Amniotic epithelial cell (primary cell): ENCODE measurements around the gene LEMD2.

ENCODE experiments used
- DNase-seq: peaks from one replicate; pipeline ENCODE4 v3.0.0-alpha.2; 2010; ENCODE audit warnings: low read depth

The LEMD2 gene

DNA sequence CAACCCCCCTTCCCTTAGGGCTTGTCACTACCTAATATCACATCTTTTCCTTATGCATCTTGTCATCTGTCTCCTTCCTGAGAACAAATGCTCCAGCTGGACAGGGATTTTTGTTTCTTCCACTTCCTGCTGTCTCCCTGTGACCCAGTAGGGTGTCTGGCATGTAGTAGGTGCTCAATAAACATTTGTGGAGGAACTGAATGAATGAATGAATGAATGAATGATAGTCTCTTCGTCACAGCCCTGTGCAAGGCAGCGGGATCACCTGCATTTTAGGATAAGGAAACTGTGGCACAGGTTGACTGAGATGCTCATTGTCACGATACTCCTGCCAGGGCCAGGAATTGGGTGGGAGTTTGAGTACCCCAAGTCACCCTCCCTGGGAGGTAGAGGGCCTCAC lies 14.2 kb downstream of the LEMD2 start:
- DNase-seq, result no peak

DNA sequence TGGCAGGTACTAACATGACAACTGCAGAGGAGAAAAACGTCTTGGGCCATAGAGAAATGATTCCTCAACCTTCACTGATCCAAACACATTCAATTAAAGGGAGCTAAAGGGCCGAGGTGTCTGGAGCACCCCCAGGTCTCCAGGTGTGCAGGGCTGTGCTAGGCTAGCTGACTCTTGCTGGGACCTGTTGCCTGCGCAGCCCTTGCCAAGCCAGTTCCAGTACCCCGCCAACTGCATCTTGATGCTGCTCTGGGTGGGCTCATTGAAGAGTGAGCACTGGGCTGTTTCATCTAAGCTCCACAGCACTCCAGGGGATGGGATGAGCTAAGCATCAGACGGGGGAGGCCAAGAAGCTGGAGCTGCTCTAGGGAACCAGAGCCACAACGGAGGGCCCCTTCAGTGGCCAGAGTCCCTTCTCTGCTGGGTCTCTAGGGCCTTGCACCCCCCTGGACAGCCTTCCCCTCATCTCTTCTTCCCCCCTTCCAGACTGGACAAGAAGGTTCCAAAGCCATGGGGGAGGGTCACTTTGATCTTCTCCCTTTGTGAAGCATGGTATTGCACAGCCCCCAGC lies 15.9 kb downstream of the LEMD2 start:
- no peak for DNase-seq

DNA sequence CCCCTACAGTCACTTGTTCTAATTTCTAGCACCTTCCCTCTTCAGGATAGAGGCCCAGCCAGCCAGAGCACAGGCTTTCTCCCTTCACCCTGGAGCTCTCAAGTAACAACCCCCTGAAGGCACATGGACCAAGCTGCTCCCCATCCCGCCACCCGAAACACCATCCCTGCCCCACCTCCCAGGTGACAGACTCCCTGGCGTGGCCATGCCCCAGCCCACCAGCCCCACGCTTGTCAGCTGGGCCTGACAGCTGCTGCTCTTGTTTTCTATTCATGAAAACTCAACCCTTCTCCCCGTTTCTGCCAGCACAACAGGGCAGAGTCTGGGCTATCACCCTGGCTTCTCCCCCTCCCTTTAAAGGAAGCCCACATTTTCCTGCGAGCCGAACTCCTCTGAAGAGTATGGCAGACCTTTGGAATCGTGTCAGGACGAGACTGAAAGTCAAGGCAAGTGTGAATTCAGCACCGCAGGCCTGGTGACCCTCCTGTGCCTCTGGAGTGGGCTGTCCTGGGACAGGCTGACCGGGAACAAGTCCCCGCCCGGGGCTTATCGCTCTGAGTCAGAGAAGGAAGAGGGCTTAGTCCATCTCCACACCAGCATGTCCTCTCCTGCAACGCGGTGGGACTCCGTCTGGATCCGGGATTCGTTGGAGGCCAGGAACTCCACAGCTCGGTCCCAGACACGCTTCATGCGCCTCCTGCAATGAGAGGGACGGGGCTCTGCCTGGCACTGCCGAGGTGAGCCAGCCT lies 16.7 kb downstream of the LEMD2 start:
- DNase-seq, result peak; percentile 49

DNA sequence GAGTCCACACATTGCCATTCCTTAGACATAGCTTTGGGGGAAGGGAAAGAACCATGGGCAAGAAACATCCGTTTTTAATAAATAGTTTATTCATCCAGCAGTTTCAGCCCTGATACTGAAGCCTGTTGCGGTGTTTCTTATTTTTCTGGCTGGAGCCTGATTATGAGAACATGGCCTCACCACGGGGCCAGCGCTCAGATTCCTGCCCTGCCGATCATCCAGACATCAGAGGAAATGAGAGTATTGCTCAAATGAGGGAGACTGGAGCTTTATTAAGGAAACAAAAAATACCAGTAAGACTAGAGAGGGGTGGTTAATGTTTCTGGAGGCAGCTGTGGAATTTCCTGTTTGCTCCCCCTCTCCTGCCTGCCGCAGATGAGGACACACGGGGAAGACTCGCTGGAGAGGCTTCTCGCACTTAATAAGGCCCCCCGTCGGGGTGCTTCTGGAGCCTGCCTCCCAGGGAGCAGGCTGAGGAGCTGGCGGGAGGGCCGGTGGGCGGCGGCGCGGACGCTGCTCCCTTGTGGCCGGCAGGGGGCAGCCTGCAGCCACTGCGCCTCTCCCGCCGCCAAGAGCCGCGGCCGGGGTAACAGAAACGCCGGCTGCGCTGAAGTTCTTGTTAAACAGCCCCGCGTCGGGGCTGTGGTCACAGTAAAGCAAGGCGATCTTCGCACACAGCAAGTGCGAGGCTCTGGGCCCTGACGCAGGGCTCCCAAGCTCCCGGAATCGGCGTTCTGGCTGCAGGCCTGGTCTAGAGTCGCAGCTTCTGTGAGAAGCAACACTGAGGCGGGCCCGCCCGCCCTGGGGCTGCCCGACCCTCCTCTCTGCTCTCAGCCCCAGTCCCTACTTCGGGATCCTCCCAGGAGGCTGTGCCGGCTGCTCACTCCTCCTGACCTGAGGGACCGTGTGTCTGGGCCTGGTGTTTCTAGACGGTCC lies 17.5 kb downstream of the LEMD2 start:
- peak; percentile 95 for DNase-seq

DNA sequence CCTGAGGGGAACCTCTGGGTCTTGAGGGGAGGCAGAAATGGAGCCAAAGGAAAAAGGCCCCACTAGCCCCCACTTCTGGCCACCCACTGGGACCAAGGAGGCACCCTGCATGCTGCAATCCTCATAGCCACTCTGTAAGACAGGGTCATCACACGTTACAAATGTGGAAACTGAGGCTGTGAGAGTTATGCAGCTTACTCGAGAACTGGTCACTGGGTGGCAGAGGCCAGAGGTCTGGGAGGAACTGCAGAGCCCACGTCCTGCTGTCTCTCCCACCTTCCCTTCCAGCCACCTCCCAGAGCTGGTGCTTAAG lies 18.1 kb downstream of the LEMD2 start:
- no peak for DNase-seq

DNA sequence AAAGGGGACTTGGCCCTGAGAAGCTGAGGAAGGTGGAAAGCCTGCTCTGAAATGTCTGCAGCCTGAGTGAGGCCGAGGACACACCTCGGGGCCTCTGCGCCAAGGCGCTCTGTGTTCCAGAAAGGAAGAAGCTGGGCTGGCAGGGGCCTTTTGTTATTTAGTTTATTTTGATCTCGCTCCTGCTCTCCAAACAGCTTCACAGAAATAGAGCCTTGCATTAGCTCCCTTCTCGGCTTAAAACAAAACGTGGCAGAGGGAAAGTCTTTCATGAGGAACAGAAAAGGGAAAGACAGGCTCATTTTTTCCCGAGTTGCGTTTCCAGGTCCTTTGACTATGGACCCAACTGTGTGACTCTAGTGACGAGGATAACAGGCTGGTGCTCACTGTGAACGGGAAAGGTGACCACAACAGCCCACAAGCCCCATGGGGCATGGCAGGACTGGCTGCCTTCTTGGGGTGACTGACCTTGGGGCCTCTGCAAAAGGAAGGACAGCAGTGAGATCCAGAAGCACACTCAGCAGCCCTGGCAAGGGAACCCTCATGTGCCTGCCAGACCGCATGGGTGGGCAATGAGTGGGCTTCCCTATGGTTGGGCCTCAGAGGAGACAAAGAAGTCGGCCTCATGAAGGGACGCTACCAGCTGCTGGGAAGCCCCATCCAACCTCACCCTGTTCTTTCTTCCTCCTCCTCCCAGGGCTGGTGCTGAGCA lies 18.7 kb downstream of the LEMD2 start:
- DNase-seq, result no peak

DNA sequence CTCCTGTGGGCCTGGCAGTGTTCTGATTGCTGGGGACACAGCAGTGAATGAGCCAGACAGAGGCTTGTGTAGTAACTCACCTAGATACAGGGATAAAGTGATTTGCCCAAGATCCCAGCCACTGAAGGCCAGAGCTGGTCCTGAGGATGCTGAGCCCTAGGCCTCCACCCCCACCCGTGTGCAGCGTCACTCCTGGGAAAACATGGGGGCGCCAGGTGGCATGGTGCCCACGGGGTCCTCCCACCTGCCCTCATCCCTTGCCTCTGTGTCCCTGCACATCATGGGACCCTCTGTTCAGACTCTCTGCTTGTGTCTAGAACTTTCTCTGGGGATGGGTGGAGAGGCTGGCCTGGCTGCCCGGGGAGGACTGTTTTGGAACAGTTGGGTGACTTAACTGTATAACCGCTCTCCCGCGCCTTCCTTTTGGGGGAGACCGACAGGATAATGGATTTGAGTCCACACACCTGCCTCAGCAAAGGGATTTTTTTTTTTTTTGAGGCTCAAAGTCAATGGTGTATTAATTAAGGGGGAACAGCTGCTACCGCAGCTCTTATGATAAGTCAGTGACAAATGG lies 19.6 kb downstream of the LEMD2 start:
- no peak for DNase-seq

DNA sequence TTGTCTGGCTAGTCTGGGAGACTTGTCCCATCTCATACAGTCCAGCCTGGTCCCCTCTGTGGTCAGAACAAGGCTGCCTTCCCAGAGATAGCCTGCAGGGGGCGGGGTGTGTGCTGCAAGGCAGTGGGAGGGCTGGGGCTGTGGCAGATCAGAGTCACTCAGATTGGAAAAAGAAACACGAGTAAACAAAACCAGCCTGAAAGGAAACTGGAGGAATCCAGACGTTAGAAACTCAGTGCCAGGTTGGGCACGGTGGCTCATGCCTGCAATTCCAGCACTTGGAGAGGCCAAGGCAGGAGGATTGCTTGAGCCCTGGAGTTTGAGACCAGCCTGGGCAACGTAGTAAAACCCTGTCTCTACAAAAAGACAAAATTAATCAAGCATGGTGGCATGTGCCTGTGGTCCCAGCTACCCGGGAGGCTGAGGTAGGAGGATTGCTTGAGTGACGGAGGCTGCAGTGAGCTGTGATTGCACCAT lies 20.2 kb downstream of the LEMD2 start:
- peak; percentile 76 for DNase-seq

DNA sequence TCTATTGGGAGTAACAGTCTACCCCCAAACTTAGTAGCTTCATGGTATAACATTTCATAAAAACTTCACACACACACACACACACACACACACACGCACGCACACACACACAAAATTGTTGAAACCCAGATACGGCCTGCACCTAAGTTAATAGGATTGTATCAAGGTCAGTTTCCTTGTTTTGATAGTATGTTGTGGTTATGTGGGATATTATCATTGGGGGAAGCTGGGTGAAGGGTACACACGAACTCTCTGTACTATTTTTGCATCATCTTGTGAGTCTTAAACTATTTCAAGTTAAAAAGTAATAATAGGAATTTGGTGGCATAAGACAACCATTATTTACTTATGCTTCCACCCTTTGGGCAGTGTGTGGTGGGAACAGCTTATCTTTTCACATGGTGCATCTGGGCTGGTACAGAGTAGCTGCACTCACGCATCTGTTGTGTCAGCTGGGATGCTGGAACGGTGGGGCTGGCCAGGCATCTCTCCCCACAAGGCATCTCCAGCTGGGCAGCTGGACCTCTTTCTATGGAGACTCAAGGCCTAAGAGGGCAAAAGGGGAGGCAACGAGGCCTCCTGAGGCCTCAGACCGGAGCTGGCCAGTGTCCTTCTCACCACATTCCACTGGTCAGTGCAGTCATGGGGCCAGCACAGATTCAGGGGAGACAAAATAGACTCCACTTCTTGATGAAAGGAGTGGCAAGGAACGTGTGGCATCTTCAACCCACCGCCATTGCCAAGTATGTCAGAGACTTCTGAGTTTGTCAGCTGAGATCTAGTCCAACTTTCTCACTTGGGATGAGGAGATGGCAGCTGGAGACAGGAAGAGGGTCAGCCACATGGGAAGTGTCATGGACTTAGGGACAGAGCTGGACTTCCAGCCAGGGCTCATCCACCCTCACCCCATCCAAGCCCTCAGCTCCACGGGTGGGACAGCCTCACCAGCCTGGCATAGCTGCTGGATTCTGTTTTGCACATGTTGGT lies 21.7 kb downstream of the LEMD2 start:
- no peak for DNase-seq

DNA sequence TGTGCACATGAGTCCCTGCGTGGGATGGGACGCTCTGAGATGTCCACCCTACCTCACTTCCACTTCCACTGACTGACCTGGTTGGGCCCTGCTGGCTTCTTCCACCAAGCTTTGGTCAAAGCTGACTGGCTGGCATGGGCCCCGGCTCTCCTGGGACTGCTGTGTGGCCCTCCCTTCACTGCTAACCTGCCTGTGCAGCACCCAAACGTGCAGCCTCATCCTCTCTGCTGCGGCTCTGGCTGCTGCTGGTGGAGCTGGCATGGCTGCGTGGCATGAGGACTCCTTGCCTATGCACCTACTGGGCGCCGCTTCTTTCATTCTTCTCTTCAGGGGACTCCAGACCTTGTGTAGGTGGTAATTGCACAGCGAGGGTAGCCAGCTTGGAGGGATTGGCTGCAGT lies 23.6 kb downstream of the LEMD2 start:
- DNase-seq, result no peak

DNA sequence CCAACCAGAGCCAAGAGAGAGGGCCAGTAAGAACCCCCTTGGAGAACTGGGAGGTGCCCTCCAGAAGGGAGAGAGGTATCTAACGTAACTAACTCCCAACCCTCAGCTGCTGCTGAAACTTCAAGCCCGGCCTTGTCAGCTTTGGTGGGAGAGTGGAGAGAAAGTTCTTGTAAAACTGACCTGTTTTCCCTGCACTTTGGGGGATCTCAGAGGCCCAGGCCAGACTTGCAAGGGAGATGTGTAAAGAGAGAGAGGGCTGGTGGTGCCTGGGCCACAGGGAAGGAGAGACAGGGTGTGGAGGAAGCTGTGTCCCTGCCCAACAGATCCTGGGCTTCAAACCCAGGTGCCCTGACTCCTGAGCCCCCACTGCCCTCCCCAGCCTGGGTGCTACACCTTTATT lies 24.9 kb downstream of the LEMD2 start:
- DNase-seq, result no peak

DNA sequence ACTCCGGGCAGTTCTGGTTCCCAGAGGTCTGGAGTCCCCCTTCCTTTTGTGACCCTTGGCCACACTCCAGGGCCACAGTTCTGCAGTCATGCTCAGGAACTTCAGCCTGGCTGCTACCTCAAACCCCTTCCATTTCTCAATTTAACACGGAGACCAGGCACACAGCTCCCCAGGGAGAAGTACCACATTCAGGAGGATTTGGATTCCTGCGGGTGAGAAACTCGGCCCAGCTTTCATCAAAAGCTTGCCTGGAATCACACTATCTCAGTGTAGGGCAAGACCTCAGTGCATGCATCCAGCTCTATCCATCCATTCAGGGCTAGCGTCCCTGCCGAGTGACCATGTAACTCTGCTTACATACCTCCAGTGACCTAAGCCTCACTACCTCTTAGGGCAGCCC lies 25.4 kb downstream of the LEMD2 start:
- no peak for DNase-seq

DNA sequence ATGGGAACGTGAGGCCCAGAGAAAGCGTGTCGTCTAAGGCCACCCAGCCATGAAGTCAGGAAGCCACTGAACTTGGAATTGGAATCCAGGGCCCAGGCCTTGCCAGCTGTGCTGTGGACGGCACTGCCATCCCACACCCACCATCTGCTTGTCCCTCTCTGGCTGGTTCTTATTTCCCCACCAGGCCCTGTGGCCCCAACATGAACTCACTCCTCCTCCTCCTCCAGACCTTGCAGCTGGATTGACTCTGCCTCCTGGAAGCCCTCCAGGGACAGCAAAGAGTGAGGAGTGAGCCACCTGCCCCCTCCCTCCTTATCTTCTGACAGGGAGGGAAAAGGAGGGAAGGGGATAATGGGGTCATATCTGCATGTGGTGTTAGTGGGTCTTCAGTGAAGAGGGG lies 26.2 kb downstream of the LEMD2 start:
- DNase-seq, result no peak

DNA sequence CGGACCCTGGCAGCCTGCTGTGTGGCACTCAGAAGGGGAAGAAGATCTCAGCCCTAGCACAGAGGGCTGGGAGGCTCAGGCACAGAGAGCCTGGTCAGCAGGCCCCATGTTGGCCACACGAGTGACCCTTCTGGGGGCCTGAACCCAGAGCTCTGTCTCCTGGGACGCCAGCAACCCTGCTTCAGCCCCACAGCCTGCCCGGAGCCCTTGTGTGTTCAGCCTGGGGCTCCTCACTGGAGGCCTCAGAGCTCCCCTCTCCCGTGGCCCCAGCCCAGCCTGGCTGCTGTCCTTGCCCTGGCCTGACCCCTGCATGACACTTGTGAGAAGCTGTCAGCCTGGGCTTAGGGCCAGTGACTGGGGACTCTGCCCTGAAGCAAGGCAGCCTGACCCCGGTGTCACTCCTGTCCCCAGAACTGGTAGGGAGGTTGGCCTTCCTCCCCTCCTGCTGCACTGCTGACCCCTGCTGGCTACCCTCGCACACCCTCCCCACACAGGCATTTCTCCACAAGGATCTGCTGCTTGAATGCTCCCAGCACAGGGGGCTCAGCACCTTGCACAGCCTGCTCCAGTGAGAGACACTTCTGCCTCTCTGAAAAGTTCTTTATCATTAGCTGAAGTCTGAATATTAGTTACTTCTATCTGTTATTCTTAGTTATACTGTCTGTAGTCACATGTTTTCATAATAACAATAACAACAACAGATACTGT lies 26.9 kb downstream of the LEMD2 start:
- DNase-seq, result peak; percentile 54

DNA sequence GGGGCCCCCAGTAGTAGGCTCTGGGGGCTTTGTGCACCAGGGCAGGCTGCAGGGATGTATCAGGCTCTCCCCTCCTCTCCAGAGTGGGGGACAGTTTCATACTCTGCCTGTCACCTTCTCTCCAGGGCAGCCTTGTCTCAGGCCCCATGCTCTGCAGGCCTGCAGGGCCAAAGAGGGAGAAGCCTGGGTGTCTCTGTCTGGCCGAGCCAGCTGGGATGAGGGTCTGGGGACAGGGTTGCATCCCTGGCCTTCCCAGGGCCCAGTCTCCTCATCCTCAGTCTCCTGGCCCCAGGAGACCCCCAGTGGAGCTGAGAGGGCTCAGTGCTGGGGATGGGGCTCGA lies 27.4 kb downstream of the LEMD2 start:
- DNase-seq, result no peak

DNA sequence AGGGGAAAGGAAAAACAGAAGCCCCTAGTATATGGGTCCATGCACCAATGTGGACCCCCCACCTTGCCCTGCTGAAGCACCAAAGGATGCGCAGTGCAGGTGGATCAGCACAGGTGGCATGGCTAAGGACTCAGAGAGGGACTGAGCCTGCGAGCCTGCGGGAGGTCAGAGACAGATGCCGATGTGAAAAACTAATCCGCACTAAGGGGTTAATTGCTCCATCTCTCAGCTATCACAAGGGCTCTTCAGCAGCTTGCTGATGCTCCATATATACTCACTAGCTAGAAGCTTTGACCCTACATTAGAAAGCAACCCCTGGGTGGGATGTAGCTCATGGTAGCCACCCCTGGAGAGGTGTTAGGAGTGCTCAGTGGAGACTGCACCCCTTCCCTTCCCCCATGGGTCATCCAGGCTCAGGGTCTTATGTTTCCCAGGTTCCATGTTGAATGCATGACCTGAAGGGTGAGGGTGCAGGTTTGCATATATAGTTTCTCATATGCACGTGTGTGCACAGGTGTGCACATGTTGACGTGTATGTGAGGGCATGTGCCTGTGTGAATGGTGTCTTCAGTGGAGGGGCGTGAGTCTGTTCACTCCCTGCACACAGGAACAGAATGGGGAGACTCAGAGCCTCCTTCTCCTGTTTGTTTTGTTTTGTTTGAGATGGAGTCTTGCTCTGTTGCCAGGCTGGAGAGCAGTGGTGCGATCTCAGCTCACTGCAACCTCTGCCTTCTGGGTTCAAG lies 28.9 kb downstream of the LEMD2 start:
- no peak for DNase-seq

DNA sequence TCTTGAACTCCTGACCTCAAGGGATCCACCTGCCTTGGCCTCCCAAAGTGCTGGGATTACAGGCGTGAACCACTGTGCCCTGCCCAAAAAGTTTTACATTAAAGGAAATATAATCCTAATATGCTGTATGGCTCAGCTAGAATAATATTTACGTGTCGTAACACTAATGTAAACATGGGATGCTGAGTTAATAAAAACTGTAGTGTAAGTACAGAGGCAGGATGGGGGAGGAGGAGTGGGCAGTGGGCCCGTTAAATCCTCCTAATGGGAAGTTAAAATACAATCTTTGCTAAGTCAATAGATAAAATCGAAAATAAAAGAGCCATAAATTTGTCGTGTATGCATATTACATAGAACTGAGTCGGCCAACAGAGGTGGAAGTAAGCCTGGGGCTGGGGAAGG lies 30.1 kb downstream of the LEMD2 start:
- DNase-seq, result no peak

DNA sequence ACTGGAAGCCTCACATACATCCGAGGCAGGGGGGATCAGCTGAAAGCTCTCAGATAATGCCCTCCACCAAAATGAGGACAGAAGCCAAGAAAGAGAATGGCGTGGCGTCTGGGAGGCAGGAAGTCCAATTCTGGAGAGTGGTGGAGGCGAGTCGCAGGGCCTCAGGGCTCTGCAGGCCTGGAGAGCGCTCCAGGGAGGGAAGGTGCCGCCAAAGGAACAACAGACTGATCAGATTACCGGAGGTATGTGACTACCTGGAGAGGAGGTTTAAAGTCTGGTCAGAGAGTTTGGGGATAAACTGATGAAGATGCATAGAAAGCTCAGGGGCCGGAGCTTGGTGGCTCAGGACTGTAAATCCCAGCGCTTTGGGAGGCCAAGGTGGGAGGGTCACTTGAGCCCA lies 31.0 kb downstream of the LEMD2 start:
- no peak for DNase-seq

DNA sequence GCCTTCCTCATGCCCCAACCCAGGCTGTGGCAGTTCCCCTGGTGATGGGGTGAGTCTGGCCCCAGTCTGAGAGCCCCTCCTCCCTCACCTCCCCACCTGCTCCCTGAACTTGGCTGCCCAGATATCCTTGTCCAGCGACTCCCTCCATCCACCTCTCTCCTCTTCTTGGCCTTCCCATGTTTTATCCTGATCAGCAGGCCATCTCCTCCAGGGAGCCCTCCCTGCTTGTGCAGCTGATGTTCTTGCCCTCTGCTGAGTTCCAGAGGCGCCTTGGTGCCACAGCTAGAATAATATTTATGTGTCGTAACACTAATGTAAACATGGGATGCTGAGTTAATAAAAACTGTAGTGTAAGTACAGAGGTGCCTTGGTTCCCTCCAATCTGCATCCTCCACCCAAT lies 31.8 kb downstream of the LEMD2 start:
- DNase-seq, result no peak
